GM10266 (cell line): Measurements from ENCODE around the gene UCHL5.

Experiments
- DNase-seq: peaks from one replicate; pipeline ENCODE4 v3.0.0; 2012; ENCODE audit errors: extremely low spot score
- TF ChIP-seq, protein P1 (sequence below): IDR thresholded peaks from 2 replicates; pipeline ENCODE4 v1.5.1; 2012; ENCODE audit warnings: mild to moderate bottlenecking, low read depth; ENCODE audit not compliant: control insufficient read depth, insufficient read depth; ENCODE audit errors: missing control alignments

The UCHL5 gene

DNA sequence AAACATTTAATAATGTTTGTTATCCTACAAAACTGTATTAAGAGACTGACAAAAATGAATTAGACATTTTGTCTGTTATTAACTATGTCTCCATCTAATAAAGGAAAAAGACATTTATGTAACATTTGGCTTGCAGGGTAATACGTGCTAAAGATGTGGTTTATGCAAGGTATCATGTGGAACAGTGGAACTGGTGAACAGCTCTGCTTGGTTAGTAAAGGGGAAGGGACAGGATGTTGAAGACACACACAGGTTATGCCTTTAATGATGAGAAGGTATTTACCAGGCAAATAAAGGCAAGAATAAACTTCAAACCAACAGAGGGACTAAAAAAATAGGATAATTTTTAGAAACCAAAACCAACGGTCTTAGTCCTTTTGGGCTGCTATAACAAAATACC is 93.1 kb downstream of the UCHL5 start:
- no peak for DNase-seq
- TF ChIP-seq, protein P1, sequence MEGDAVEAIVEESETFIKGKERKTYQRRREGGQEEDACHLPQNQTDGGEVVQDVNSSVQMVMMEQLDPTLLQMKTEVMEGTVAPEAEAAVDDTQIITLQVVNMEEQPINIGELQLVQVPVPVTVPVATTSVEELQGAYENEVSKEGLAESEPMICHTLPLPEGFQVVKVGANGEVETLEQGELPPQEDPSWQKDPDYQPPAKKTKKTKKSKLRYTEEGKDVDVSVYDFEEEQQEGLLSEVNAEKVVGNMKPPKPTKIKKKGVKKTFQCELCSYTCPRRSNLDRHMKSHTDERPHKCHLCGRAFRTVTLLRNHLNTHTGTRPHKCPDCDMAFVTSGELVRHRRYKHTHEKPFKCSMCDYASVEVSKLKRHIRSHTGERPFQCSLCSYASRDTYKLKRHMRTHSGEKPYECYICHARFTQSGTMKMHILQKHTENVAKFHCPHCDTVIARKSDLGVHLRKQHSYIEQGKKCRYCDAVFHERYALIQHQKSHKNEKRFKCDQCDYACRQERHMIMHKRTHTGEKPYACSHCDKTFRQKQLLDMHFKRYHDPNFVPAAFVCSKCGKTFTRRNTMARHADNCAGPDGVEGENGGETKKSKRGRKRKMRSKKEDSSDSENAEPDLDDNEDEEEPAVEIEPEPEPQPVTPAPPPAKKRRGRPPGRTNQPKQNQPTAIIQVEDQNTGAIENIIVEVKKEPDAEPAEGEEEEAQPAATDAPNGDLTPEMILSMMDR, result no peak

DNA sequence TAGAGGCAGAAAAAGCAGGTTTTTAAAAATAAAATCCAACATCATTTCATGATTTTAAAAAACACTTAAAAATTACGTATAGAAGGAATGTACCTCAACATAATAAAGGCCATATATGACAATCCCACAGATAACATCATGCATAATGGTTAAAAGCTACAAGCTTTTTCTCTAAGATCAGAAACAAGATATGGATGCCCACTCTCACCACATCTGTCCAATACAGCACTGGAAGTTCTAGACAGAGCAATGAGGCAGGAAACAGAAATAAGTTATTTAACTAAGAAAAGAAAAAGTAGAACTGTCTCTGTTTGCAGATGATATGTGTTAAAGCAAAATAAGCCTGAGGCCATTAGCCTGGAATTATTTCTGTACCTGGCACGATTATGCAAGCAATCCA is 96.3 kb downstream of the UCHL5 start:
- TF ChIP-seq, protein P1, result no peak
- DNase-seq, result no peak
